B cell (primary cell): Measurements from ENCODE around the gene SERTAD4. TPM values are rescaled to one million over a fixed set of nuclear protein-coding genes. Genes with fewer than 3 reads are reported as not detected.

Source experiments
- ATAC-seq: fragments of 200-7000 bp; cut with Tn5 transposase; one replicate; pipeline ENCODE4 v1.10.0; 2021; ENCODE audit warnings: low read depth, mild to moderate bottlenecking, moderate number of reproducible peaks, moderate library complexity
- CTCF ChIA-PET: fragments of 350-600 bp; sonication (Branson Sonifier 250); formaldehyde crosslinking; loops from one replicate; lab custom pipeline; 2021; ENCODE audit warnings: antibody characterized with exemption, inconsistent platforms; lab: Charles Lee
- POLR2A ChIA-PET: fragments of 350-600 bp; sonication (Branson Sonifier 250); formaldehyde crosslinking; loops from one replicate; lab custom pipeline; 2021; ENCODE audit warnings: antibody characterized with exemption; lab: Charles Lee
- DNase-seq: peaks from one replicate; pipeline ENCODE4 v3.0.0; 2013
- H2AFZ ChIP-seq: 2 replicates; pipeline ENCODE4 v1.6.1; 2012; ENCODE audit warnings: mild to moderate bottlenecking, low read depth, low read length; ENCODE audit not compliant: insufficient read depth, poor library complexity, severe bottlenecking
- H3K27ac ChIP-seq, 2 donors: 1 replicate in 1 of 2; 2 replicates in 1 of 2; pipeline ENCODE4 v1.5.1; 2012 to 2013; ENCODE audit warnings: low read length in 2 of 2, mild to moderate bottlenecking in 2 of 2, moderate library complexity in 1 of 2
- H3K27me3 ChIP-seq, 4 experiments: fragments of 200-600 bp in 1 of 4; sonication (generic) in 1 of 4; replicated peaks in 1 of 4; 1 replicate in 2 of 4; 2 replicates in 2 of 4; pipeline versions ENCODE4 v1.6.1 to v1.7.0; 2013 to 2016; ENCODE audit warnings: low read length in 3 of 4, mild to moderate bottlenecking in 2 of 4, mixed read lengths in 1 of 4, moderate library complexity in 1 of 4; ENCODE audit not compliant: insufficient read depth in 4 of 4, control insufficient read depth in 3 of 4; ENCODE audit errors: control extremely low read depth in 1 of 4
- H3K36me3 ChIP-seq, 2 experiments: replicated peaks in 1 of 2; 1 replicate in 1 of 2; 2 replicates in 1 of 2; pipeline versions ENCODE4 v1.6.1 to v1.7.1; 2013; ENCODE audit warnings: low read length in 1 of 2; ENCODE audit not compliant: insufficient read depth in 2 of 2, control insufficient read depth in 1 of 2; ENCODE audit errors: control extremely low read depth in 1 of 2, extremely low read depth in 1 of 2
- H3K4me1 ChIP-seq, 2 donors: fragments of 200-600 bp in 1 of 2; sonication (generic) in 1 of 2; 1 replicate in 1 of 2; 2 replicates in 1 of 2; pipeline versions ENCODE4 v1.5.1 to v1.6.1; 2013 to 2017; ENCODE audit warnings: low read length in 2 of 2; ENCODE audit not compliant: control insufficient read depth in 2 of 2, insufficient read depth in 2 of 2
- H3K4me2 ChIP-seq: replicated peaks from 2 replicates; pipeline ENCODE3; 2012; ENCODE audit warnings: mild to moderate bottlenecking, low read depth, low read length; ENCODE audit not compliant: poor library complexity, severe bottlenecking
- H3K4me3 ChIP-seq, 5 experiments: fragments of 200-600 bp in 1 of 5; sonication (generic) in 1 of 5; 1 replicate in 3 of 5; 2 replicates in 2 of 5; pipeline versions ENCODE4 v1.5.1 to v1.7.0; 2011 to 2016; ENCODE audit warnings: low read length in 4 of 5, mild to moderate bottlenecking in 4 of 5, low read depth in 2 of 5, control low read depth in 1 of 5, moderate library complexity in 1 of 5; ENCODE audit not compliant: insufficient read depth in 1 of 5; ENCODE audit errors: control extremely low read depth in 1 of 5, extremely low read depth in 1 of 5
- H3K79me2 ChIP-seq: fragments of 200-600 bp; sonication (generic); one replicate; pipeline ENCODE4 v1.6.0; 2016; ENCODE audit warnings: low read length; ENCODE audit not compliant: control insufficient read depth, insufficient read depth
- H3K9ac ChIP-seq: fragments of 200-600 bp; sonication (generic); 2 replicates; pipeline ENCODE4 v1.6.1; 2017; ENCODE audit warnings: mild to moderate bottlenecking, low read length, moderate library complexity
- H3K9me3 ChIP-seq, 3 donors: one replicate each; pipeline versions ENCODE4 v1.6.1 to v1.7.1; 2013; ENCODE audit warnings: low read length in 2 of 3; ENCODE audit not compliant: control insufficient read depth in 2 of 3, insufficient read depth in 1 of 3; ENCODE audit errors: control extremely low read depth in 1 of 3
- H4K20me1 ChIP-seq: 2 replicates; pipeline ENCODE4 v1.6.0; 2012; ENCODE audit warnings: mild to moderate bottlenecking, low read length; ENCODE audit not compliant: insufficient read depth, control insufficient read depth, poor library complexity, severe bottlenecking
- H3K27ac Mint-ChIP-seq: one replicate; pipeline ENCODE4 v1.8.0; 2021; ENCODE audit warnings: mixed read lengths
- H3K27me3 Mint-ChIP-seq: one replicate; pipeline ENCODE4 v1.8.0; 2021; ENCODE audit warnings: mixed read lengths
- H3K4me1 Mint-ChIP-seq: one replicate; pipeline ENCODE4 v1.8.0; 2021; ENCODE audit warnings: mixed read lengths
- H3K4me3 Mint-ChIP-seq: one replicate; pipeline ENCODE4 v1.8.0; 2021; ENCODE audit warnings: mixed read lengths
- H3K9me3 Mint-ChIP-seq: one replicate; pipeline ENCODE4 v1.8.0; 2022; ENCODE audit warnings: mixed read lengths; ENCODE audit not compliant: insufficient read depth
- CTCF ChIP-seq: fragments of 200-600 bp; IDR thresholded peaks from one replicate; pipeline ENCODE4 v1.8.0; 2022; ENCODE audit warnings: antibody characterized with exemption, mild to moderate bottlenecking
- EZH2 ChIP-seq: IDR thresholded peaks from 2 replicates; pipeline ENCODE4 v1.6.1; 2012; ENCODE audit warnings: borderline replicate concordance, low read depth, mild to moderate bottlenecking, moderate library complexity, low read length; ENCODE audit not compliant: insufficient read depth, poor library complexity, severe bottlenecking
- WGBS: methylation state at CpG from one replicate; pipeline ENCODE4 v1.1.5; 2013; ENCODE audit warnings: missing lambda C conversion rate; ENCODE audit not compliant: insufficient coverage; 5-methylcytosine and 5-hydroxymethylcytosine counted together
- intact Hi-C: fragments of 100-400 bp; cut with micrococcal nuclease; formaldehyde crosslinking; loops from one replicate; pipeline ENCODE4 v1.10.0; 2022
- polyA plus RNA-seq: library from polyadenylated mRNA; depleted of rRNA; stranded (reverse); fragments of >200 nt; gene quantifications from 2 replicates; pipeline ENCODE4 v1.2.3, GENCODE V29; 2012
- total RNA-seq, 2 donors: library from RNA; stranded (reverse); fragments of 120-200 nt in 1 of 2; gene quantifications; 1 replicate in 1 of 2; 2 replicates in 1 of 2; pipeline versions ENCODE4 v1.2.3 to v1.2.4, GENCODE V29; 2013 to 2022

Gene SERTAD4
- total and polyA plus RNA-seq, 2 donors (not counting 1 experiment from before 2014, with no cell fraction given), result not detected

- H3K9ac ChIP-seq, result peak overlapping the region; percentile 55
- Mint-ChIP-seq H3K9me3 (no peaks in the 10 kb centered on the region), H3K27me3 (peaks cover 54% of the 10 kb centered on the region), H3K4me1 (peaks cover 21% of the 10 kb centered on the region), H3K4me3 (peak overlapping the region; percentile 93), H3K27ac (no peak overlapping the region)
- CTCF ChIA-PET, result interaction anchor here (1.3 kb wide), 1 partner anchor 8 kb away, joined by 3 read pairs; no protein-coding TSS in a partner anchor
- WGBS, result 11% methylated on average over 50 of the region's 58 CpGs
- H2AFZ ChIP-seq, result peak overlapping the region; percentile 54
- POLR2A ChIA-PET, result no interaction called here
- peaks cover 0 to 6% (median 0%) of the 10 kb centered on the region in 3 donors for H3K9me3 ChIP-seq
- H4K20me1 ChIP-seq, result no peaks in the 10 kb centered on the region
- DNase-seq (peak; percentile 17), ATAC-seq (peak; percentile 38)
- H3K27ac ChIP-seq, result no peak overlapping the region
- peaks cover 19 to 21% of the 10 kb centered on the region in 2 donors for H3K4me1 ChIP-seq
- peaks cover 0 to 55% (median 18%) of the 10 kb centered on the region in 4 experiments for H3K27me3 ChIP-seq
- intact Hi-C loops, result no loop called here
- H3K4me3 ChIP-seq, result peak overlapping the region in 4 of 5 experiments; percentile 8 to 56 (median 44)
- no peaks in the 10 kb centered on the region for H3K36me3 ChIP-seq
- no peaks in the 10 kb centered on the region for H3K79me2 ChIP-seq
- H3K4me2 ChIP-seq, result peak overlapping the region; percentile 86
- no peak for TF ChIP-seq EZH2
- TF ChIP-seq CTCF, result no peak
Measured at GRCh38 chr1:210251680-210252490, 19.3 kb downstream of the SERTAD4 start.

- no peaks in the 10 kb centered on the region for H3K79me2 ChIP-seq
- no peak overlapping the region for H3K27ac Mint-ChIP-seq
- no peaks in the 10 kb centered on the region for H3K36me3 ChIP-seq
- peaks cover 18% of the 10 kb centered on the region for H3K4me1 Mint-ChIP-seq
- intact Hi-C loops, result no loop called here
- H3K4me3 Mint-ChIP-seq, result peak overlapping the region; percentile 93
- H4K20me1 ChIP-seq, result no peaks in the 10 kb centered on the region
- no peak for TF ChIP-seq EZH2
- TF ChIP-seq CTCF, result no peak
- CTCF ChIA-PET, result interaction anchor here (1.3 kb wide), 1 partner anchor 8 kb away, joined by 3 read pairs; no protein-coding TSS in a partner anchor
- peak overlapping the region in 1 of 5 experiments; percentile 56 for H3K4me3 ChIP-seq
- peak overlapping the region; percentile 86 for H3K4me2 ChIP-seq
- H3K27ac ChIP-seq, result no peak overlapping the region
- H3K4me1 ChIP-seq, result peaks cover 19 to 21% of the 10 kb centered on the region in 2 donors
- 4% methylated on average over 27 of the region's 29 CpGs for WGBS
- ATAC-seq (no peak), DNase-seq (peak; percentile 14)
- peaks cover 49% of the 10 kb centered on the region for H3K27me3 Mint-ChIP-seq
- H3K27me3 ChIP-seq, result peaks cover 0 to 55% (median 14%) of the 10 kb centered on the region in 4 experiments
- H3K9ac ChIP-seq, result no peak overlapping the region
- peaks cover 0 to 6% (median 0%) of the 10 kb centered on the region in 3 donors for H3K9me3 ChIP-seq
- peak overlapping the region; percentile 51 for H2AFZ ChIP-seq
- H3K9me3 Mint-ChIP-seq, result no peaks in the 10 kb centered on the region
- POLR2A ChIA-PET, result interaction anchor here (0.6 kb wide), 1 partner anchor 16 kb away, joined by 3 read pairs; no protein-coding TSS in a partner anchor
Measured at GRCh38 chr1:210252621-210253051, 20.0 kb downstream of the SERTAD4 start.
